Mesenteric fat pad (tissue), 1 donor: ENCODE measurements around the gene KRTAP4-7. TPM values are rescaled to one million over a fixed set of nuclear protein-coding genes. Genes with fewer than 3 reads are reported as not detected.
"Not testable (repeated sequence)": the region's sequence is repeated elsewhere in the genome, so short reads cannot be mapped to it uniquely, and the experiment has no call there.

ENCODE experiments used
- DNase-seq: peaks from one replicate; pipeline ENCODE4 v3.0.0-alpha.2; 2020; ENCODE audit warnings: low spot score
- total RNA-seq: library from RNA; stranded (reverse); fragmentation: NEBNext Ultra II Directional; extraction: Animal tissue kit (Norgen Biotek cat#: 25700); gene quantifications from one replicate; pipeline ENCODE4 v1.2.1, GENCODE V29; 2021
- donor health status: DM: yes; HTN: yes; CAD: no.

KRTAP4-7 gene
- total RNA-seq, 1 donor from 2014 or later = not detected

DNA sequence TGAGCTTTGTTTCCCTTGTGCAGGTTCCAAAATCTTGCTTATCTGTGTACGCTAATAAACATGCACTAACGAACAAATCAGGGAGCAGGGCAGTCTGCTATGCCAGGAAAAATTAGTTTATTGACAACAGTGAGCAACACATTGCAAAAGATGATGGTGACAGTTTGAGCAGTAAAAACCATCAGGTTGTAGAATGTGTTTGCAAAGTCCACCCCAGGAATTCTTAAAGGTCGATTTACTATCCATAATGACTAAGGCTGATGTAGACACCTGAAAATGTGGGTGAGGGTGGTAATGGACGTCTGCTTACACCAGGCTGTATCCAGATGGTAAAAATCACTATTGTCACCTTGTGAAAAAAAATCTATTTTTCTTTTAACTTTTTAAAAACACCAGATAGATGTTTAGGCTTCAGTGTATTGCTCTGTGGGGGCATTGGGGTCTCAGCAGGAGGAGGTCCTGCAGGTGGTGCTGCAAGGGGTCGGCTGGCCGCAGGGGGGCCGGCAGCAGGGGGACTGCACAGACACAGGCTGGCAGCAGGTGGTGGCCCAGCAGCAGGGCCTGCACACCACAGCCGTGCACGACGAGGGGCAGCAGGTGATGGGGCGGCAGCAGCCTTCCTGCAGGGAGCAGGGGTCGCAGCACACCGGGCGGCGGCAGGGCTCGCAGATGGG is 18.8 kb upstream of the KRTAP4-7 start:
- DNase-seq = not testable (repeated sequence)

- DNase-seq = no peak
Observed at GRCh38 chr17:41065829-41066624, 17.9 kb upstream of the KRTAP4-7 start, which contains the start of gene KRTAP2-4. TSS of gene KRTAP2-4 (minus strand) at chr17:41065879. CDS start at chr17:41065845, 34 bp downstream.

- DNase-seq = no peak
Observed at GRCh38 chr17:41067281-41067680, 16.7 kb upstream of the KRTAP4-7 start.

GRCh38 chr17:41069031-41069430 is 14.9 kb upstream of the KRTAP4-7 start:
- DNase-seq = no peak

DNA sequence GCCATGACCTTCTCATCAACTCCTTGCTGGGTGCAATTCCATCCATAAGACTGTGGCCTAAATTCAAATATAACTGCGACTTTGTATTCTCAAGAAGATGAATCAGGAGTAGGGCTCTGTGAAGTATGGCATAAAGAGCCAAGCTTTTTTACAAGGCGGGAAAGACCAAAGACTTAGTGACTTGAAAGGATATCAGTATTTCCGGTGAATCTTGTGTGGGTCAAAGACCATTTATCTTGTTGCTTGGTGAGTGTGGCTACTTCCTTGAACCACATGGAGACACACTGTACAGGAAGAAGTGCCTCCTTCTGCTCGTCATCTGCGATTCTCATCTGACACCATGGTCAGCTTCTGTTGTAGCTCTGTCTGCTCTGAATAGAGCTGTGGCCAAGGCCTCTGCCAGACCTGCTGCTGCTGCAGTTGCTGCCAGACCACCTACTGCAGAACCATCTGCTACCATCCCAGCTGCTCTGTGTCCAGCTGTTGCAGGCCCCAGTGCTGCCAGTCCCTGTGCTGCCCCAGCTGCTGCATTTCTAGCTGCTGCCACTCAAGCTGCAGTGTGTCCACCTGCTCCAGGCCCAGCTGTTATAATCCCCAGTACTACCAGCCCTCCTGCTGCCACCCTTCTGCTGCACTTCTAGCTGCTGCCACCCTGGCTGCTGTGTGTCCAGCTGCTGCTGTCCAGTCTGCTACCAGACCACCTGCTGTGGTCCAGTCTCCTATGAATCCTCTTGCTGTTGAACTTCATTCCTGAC is 12.2 kb upstream of the KRTAP4-7 start:
- no peak for DNase-seq

- DNase-seq = no peak
Observed at GRCh38 chr17:41073676-41074075, 10.3 kb upstream of the KRTAP4-7 start.

DNA sequence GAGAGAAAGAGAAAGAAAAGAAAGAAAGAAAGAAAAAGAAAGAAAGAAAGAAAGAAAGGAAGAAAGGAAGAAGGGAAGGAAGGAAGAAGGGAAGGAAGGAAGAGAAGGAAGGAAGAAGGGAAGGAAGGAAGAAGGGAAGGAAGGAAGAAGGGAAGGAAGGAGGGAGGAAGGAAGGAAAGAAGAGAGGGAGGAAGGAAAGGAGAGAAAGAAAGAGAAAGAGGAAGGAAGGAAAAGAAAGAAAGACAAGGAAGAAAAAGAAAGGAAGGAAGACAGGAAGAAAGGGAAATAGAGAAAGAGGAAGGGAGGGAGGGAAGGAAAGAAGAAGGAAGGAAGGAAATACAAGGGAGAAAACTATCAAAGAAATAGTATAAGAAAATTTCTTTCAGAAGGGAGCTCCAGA is 7.2 kb upstream of the KRTAP4-7 start:
- DNase-seq = no peak

DNA sequence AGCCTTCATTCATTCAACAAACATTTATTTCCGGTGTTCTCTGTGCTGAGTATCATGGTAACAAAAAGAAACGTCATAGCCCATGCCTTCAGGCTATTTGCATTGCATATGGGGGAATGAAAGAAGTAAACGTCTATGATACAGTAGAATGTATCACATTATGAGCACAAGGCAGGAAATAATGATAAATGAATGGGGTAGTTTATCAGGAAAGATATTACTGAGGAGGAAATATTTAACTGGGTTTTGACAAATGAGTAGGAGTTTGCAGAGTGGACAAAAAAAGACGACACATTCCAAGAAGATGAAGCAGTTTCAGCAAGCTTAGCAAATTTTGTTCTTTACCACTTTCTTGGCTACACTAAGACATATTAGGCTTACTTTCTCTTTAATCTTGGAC is 1.3 kb upstream of the KRTAP4-7 start:
- no peak for DNase-seq

- not testable (repeated sequence) for DNase-seq
Observed at GRCh38 chr17:41083427-41083826, 523 bp upstream of the KRTAP4-7 start.

GRCh38 chr17:41088760-41089352 is 4.9 kb downstream of the KRTAP4-7 start:
- not testable (repeated sequence) for DNase-seq

GRCh38 chr17:41096055-41096454 is 12.1 kb downstream of the KRTAP4-7 start:
- no peak for DNase-seq

GRCh38 chr17:41098042-41098441 is 14.1 kb downstream of the KRTAP4-7 start, which contains the start of gene KRTAP4-8:
TSS of gene KRTAP4-8 (minus strand) at chr17:41098142. CDS start at chr17:41098084, 58 bp downstream.
- DNase-seq = no peak

GRCh38 chr17:41098481-41098880 is 14.5 kb downstream of the KRTAP4-7 start:
- DNase-seq = no peak

DNA sequence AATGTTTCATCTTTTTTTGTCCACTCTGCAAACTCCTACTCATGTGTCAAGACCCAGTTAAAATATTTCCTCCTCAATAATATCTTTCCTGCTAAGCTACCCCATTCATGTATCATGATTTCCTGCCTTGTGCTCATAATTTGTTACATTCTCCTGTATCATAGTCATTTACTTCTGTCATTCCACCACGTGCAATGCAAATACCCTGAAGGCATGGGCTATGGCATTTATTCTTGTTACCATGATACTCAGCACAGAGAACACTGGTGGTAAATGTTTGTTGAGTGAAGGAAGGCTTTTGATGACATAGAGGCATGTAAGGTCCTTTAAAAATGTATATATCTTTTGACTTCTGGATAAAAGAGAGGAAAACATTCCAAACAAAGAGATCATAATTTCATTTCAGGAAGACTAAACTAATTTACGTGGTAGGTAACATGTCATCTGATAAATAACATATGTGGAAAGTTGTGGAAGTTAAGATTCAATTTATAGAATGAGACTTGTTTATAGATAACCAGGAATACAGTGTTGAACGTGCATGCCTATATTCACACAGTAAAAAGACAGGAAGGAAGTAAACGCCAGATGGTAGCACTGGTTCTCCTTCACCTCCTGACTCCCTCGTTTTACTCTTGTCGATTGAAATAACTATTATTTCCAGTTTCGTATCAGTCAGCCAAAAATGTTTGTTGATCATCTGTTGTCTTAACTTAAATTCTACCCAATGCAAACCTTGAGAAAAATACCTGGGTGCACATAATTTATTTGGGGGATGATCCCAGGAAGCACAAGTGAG is 15.9 kb downstream of the KRTAP4-7 start:
- DNase-seq = not testable (repeated sequence)

- no peak for DNase-seq
Observed at GRCh38 chr17:41101586-41102259, 17.8 kb downstream of the KRTAP4-7 start, which contains the start of gene KRTAP4-16. TSS of gene KRTAP4-16 (minus strand) at chr17:41102209. CDS start at chr17:41102209, 0 bp downstream.

DNA sequence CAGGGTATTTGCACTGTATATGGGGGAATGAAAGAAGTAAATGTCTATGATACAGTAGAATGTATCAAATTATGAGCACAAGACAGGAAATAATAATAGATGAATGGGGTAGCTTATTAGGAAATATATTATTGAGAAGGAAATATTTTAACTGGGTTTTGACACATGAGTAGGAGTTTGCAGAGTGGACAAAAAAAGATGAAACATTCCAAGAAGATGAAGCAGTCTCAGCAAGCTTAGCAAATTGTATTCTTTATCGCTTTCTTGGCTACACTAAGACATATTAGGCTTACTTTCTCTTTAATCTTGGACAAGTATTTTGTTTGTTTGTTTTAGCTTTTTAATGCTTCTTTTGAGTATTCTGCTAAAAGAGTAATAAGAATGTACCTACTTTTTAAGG is 19.9 kb downstream of the KRTAP4-7 start:
- no peak for DNase-seq

DNA sequence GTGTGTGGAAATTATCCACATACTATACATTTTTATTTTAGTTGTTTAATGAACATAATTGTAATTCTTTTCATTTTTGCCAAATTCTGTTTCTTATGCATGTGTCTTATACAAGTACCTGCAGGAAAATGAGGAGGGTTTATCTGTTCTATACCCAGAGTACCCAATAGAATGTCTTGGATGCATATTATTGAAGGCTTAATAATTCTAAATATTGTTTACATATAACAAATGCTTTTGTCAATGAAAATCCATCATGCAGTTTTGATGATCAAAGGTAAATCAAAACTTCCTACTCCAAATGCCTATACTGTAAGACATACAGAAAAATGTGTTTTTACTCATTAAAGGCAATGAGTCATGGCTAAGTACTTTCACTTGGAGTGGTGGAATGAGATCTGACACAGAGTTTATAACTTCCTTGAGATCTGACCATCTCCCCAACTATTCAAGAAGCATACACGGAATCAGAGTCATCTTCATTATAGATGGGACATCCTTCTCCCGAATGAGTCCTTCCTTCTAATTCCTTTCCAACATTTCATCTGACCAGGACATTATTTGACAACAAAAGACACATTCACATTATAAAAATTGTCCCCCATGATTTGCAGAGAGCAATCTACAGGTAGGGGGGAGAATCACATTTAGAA is 20.6 kb downstream of the KRTAP4-7 start:
- not testable (repeated sequence) for DNase-seq

DNA sequence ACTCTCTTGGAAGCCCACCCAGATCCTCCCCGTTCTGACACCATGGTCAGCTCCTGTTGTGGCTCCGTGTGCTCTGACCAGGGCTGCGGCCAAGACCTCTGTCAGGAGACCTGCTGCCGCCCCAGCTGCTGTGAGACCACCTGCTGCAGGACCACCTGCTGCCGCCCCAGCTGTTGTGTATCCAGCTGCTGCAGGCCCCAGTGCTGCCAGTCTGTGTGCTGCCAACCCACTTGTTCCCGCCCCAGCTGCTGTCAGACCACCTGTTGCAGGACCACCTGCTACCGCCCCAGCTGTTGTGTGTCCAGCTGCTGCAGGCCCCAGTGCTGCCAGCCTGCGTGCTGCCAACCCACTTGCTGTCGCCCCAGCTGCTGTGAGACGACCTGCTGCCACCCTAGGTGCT is 21.4 kb downstream of the KRTAP4-7 start, which contains the start of gene KRTAP4-9:
Gene KRTAP4-9, plus strand, starts transcription at position 43 of the 400 bp plus-strand sequence. Its CDS starts 0 bp downstream, at position 43.
- DNase-seq = not testable (repeated sequence)

- no peak for DNase-seq
Observed at GRCh38 chr17:41107941-41108450, 24.0 kb downstream of the KRTAP4-7 start.
